Cerebellar cortex (tissue), 1 donor: Measurements from ENCODE around the gene RANBP9.
A peak's percentile ranks its signal among the peaks of the same experiment; 100 is the strongest.

Experiments used
- DNase-seq: peaks from one replicate; pipeline ENCODE4 v3.0.0-alpha.2; 2015; ENCODE audit warnings: low spot score

RANBP9 gene

GRCh38 chr6:13648850-13649249 lies 62.8 kb downstream of the RANBP9 start:
- DNase-seq = no peak

- DNase-seq = no peak
These were observed 68.5 kb downstream of the RANBP9 start for GRCh38 chr6:13643125-13643524.

GRCh38 chr6:13641315-13641714 lies 70.3 kb downstream of the RANBP9 start:
- no peak for DNase-seq

- no peak for DNase-seq
These were observed 73.0 kb downstream of the RANBP9 start for GRCh38 chr6:13638626-13639025.

GRCh38 chr6:13638014-13638413 lies 73.6 kb downstream of the RANBP9 start:
- no peak for DNase-seq

- no peak for DNase-seq
These were observed 75.5 kb downstream of the RANBP9 start for GRCh38 chr6:13635948-13636658.

GRCh38 chr6:13633343-13633742 lies 78.3 kb downstream of the RANBP9 start:
- DNase-seq = no peak

- no peak for DNase-seq
These were observed 81.1 kb downstream of the RANBP9 start for GRCh38 chr6:13630499-13630898.

- DNase-seq = no peak
These were observed 82.0 kb downstream of the RANBP9 start for GRCh38 chr6:13629459-13630116.

- DNase-seq = peak; percentile 64
These were observed 86.8 kb downstream of the RANBP9 start for GRCh38 chr6:13624871-13625288.

- no peak for DNase-seq
These were observed 94.6 kb downstream of the RANBP9 start for GRCh38 chr6:13617066-13617465.

GRCh38 chr6:13615792-13616120 lies 95.9 kb downstream of the RANBP9 start:
- DNase-seq = no peak

- DNase-seq = peak; percentile 97
These were observed 96.5 kb downstream of the RANBP9 start, which contains the start of gene NOL7 for GRCh38 chr6:13614926-13615791. TSS of gene NOL7 (plus strand) at chr6:13615335. CDS start at chr6:13615359, 24 bp downstream.

GRCh38 chr6:13614126-13614925 lies 97.3 kb downstream of the RANBP9 start:
- peak; percentile 30 for DNase-seq

- no peak for DNase-seq
These were observed 98.5 kb downstream of the RANBP9 start for GRCh38 chr6:13613029-13613594.

- no peak for DNase-seq
These were observed 99.9 kb downstream of the RANBP9 start for GRCh38 chr6:13611715-13612114.

- DNase-seq = no peak
These were observed 106.0 kb downstream of the RANBP9 start for GRCh38 chr6:13605634-13606033.

GRCh38 chr6:13604546-13605416 lies 106.9 kb downstream of the RANBP9 start:
- no peak for DNase-seq

- DNase-seq = no peak
These were observed 107.5 kb downstream of the RANBP9 start for GRCh38 chr6:13604135-13604534.

- DNase-seq = no peak
These were observed 111.6 kb downstream of the RANBP9 start for GRCh38 chr6:13600036-13600435.

- no peak for DNase-seq
These were observed 114.6 kb downstream of the RANBP9 start for GRCh38 chr6:13597073-13597472.
